ENCODE results near the gene NF2. TPM values are rescaled to one million over a fixed set of nuclear protein-coding genes. Genes with fewer than 3 reads are reported as not detected.
"Not testable (repeated sequence)": the region's sequence is repeated elsewhere in the genome, so short reads cannot be mapped to it uniquely, and the experiment has no call there.

NF2 gene
- total and polyA plus RNA-seq, 4 donors: 8.9 to 49.7 (median 16.3) TPM

DNA sequence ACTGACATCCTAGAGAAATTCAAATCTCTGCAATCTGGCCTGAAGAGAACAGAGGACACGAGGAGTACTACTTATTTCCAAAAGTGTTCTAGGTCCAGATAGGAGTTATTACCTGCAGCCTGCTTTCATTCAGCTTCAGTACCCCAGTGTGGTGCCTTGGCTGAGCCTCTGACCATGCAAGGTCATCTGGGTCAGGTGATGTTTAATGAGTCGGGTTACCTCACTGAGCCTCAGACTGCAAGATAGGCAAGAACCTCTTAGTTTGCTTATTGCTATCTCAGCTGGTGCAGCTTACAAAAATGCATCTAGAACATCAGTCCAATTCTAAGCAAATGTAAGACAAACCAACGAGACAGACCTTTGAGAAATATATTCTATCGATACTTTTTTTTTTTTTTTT lies 9.5 kb upstream of the NF2 start:
- H3K27me3 ChIP-seq (ENCODE audit: control insufficient read depth in 3 of 3, insufficient read depth in 3 of 3, low read length in 2 of 3): no peaks in the 10 kb centered on the region
- 79 to 85% methylated on average over 4 of the region's 4 CpGs for WGBS, 2 donors
- H3K4me3 ChIP-seq: no peak overlapping the region
- ATAC-seq (ENCODE audit: insufficient read depth, low FRiP score): no peak
- TF ChIP-seq, protein P1, sequence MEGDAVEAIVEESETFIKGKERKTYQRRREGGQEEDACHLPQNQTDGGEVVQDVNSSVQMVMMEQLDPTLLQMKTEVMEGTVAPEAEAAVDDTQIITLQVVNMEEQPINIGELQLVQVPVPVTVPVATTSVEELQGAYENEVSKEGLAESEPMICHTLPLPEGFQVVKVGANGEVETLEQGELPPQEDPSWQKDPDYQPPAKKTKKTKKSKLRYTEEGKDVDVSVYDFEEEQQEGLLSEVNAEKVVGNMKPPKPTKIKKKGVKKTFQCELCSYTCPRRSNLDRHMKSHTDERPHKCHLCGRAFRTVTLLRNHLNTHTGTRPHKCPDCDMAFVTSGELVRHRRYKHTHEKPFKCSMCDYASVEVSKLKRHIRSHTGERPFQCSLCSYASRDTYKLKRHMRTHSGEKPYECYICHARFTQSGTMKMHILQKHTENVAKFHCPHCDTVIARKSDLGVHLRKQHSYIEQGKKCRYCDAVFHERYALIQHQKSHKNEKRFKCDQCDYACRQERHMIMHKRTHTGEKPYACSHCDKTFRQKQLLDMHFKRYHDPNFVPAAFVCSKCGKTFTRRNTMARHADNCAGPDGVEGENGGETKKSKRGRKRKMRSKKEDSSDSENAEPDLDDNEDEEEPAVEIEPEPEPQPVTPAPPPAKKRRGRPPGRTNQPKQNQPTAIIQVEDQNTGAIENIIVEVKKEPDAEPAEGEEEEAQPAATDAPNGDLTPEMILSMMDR (IDR thresholded peaks at IDR 0.05; ENCODE audit: control extremely low read depth, extremely low read depth): no peak
- no peak overlapping the region for H3K9ac ChIP-seq (ENCODE audit: insufficient read depth in 1 of 2, low read length in 2 of 2)
- no peaks in the 10 kb centered on the region for H3K36me3 ChIP-seq (ENCODE audit: control insufficient read depth in 4 of 4, insufficient read depth in 4 of 4, low read length in 4 of 4)
- no peaks in the 10 kb centered on the region for H3K9me3 ChIP-seq (ENCODE audit: control insufficient read depth in 4 of 4, insufficient read depth in 3 of 4, low read length in 3 of 4)
- no peak overlapping the region for H3K27ac ChIP-seq (ENCODE audit: low read depth in 1 of 2, low read length in 1 of 2)
- H3K4me1 ChIP-seq (ENCODE audit: control insufficient read depth in 5 of 5, insufficient read depth in 5 of 5, low read length in 5 of 5): peaks cover 0 to 2% (median 0%) of the 10 kb centered on the region in 5 donors
- no peak for DNase-seq

GRCh38 chr22:29594447-29594846 lies 9.0 kb upstream of the NF2 start:
- H3K4me1 ChIP-seq (ENCODE audit: control insufficient read depth in 5 of 5, insufficient read depth in 5 of 5, low read length in 5 of 5); ATAC-seq (ENCODE audit: insufficient read depth, low FRiP score); H3K9me3 ChIP-seq (ENCODE audit: control insufficient read depth in 4 of 4, insufficient read depth in 3 of 4, low read length in 3 of 4); H3K4me3 ChIP-seq; DNase-seq; H3K9ac ChIP-seq (ENCODE audit: insufficient read depth in 1 of 2, low read length in 2 of 2); H3K27me3 ChIP-seq (ENCODE audit: control insufficient read depth in 3 of 3, insufficient read depth in 3 of 3, low read length in 2 of 3); H3K27ac ChIP-seq (ENCODE audit: low read depth in 1 of 2, low read length in 1 of 2); H3K36me3 ChIP-seq (ENCODE audit: control insufficient read depth in 4 of 4, insufficient read depth in 4 of 4, low read length in 4 of 4): not testable (repeated sequence)
- WGBS, 2 donors: 95 to 96% methylated on average over 6 of the region's 6 CpGs

DNA sequence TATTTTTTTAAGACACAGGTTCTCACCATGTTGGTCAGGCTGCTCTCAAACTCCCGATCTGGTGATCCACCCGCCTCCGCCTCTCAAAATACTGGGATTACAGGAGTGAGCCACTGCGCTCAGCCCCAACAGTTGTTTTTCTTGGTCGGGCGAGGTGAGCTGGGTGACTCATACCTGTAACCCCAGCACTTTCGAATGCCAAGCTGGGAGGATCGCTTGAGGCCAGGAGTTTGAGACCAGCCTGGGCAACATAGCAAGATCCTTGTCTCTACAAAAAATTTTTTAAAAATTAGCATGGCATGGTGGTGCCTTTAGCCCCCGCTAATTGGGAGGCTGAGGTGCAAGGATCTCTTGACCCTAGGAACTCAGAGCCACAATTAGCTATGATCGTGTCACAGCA lies 7.0 kb upstream of the NF2 start:
- DNase-seq (no peak), ATAC-seq (ENCODE audit: insufficient read depth, low FRiP score) (no peak)
- Histone ChIP-seq H3K9me3 (ENCODE audit: control insufficient read depth in 4 of 4, insufficient read depth in 3 of 4, low read length in 3 of 4) (no peaks in the 10 kb centered on the region), H3K36me3 (ENCODE audit: control insufficient read depth in 4 of 4, insufficient read depth in 4 of 4, low read length in 4 of 4) (no peaks in the 10 kb centered on the region), H3K9ac (ENCODE audit: insufficient read depth in 1 of 2, low read length in 2 of 2) (no peak overlapping the region), H3K27ac (ENCODE audit: low read depth in 1 of 2, low read length in 1 of 2) (no peak overlapping the region), H3K4me3 (no peak overlapping the region), H3K4me1 (ENCODE audit: control insufficient read depth in 5 of 5, insufficient read depth in 5 of 5, low read length in 5 of 5) (peaks cover 0 to 2% (median 0%) of the 10 kb centered on the region in 5 donors), H3K27me3 (ENCODE audit: control insufficient read depth in 3 of 3, insufficient read depth in 3 of 3, low read length in 2 of 3) (no peaks in the 10 kb centered on the region)
- 90 to 97% methylated on average over 10 of the region's 10 CpGs for WGBS, 2 donors
- TF ChIP-seq, protein P1 (IDR thresholded peaks at IDR 0.05; ENCODE audit: control extremely low read depth, extremely low read depth): no peak

DNA sequence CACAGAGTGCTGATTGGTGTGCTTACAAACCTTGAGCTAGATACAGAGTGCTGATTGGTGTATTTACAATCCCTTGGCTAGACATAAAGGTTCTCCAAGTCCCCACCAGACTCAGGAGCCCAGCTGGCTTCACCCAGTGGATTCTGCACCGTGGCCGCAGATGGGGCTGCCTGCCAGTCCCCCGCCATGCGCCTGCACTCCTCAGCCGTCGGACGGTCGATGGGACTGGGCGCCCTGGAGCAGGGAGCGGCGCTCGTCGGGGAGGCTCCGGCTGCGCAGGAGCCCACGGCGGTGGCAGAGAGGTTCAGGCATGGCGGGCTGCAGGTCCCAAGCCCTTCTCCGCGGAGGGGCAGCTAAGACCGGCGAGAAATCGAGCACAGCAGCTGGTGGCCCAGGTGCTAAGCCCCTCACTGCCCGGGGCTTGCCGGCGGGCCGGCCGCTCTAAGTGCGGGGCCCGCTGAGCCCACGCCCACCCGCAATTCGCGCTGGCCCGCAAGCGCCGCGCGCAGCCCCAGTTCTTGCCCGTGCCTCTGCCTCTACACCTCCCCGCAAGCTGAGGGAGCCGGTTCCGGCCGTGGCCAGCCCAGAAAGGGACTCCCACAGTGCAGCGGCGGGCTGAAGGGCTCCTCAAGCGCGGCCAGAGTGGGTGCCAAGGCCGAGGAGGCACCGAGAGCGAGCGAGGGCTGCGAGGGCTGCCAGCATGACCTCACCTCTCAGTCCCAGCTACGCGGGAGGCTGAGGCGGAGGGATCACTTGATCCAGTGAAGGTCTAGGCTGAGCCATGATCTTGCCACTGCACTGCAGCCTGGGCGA lies 5.4 kb upstream of the NF2 start:
- H3K9ac ChIP-seq (ENCODE audit: insufficient read depth in 1 of 2, low read length in 2 of 2); H3K4me1 ChIP-seq (ENCODE audit: control insufficient read depth in 5 of 5, insufficient read depth in 5 of 5, low read length in 5 of 5); H3K27me3 ChIP-seq (ENCODE audit: control insufficient read depth in 3 of 3, insufficient read depth in 3 of 3, low read length in 2 of 3); ATAC-seq (ENCODE audit: insufficient read depth, low FRiP score); H3K36me3 ChIP-seq (ENCODE audit: control insufficient read depth in 4 of 4, insufficient read depth in 4 of 4, low read length in 4 of 4); H3K27ac ChIP-seq (ENCODE audit: low read depth in 1 of 2, low read length in 1 of 2); H3K9me3 ChIP-seq (ENCODE audit: control insufficient read depth in 4 of 4, insufficient read depth in 3 of 4, low read length in 3 of 4); DNase-seq; H3K4me3 ChIP-seq: not testable (repeated sequence)
- 90 to 93% methylated on average over 56 to 57 of the region's 57 CpGs for WGBS, 2 donors

All from lung (tissue), 12 donors.